ENCODE results near the gene FAF1.

The FAF1 gene

GRCh38 chr1:50986653-50987052 is 26.6 kb upstream of the FAF1 start:
- Mint-ChIP-seq H3K4me1 (no peaks in the 10 kb centered on the region), H3K36me3 (ENCODE audit: insufficient read depth) (no peaks in the 10 kb centered on the region), H3K9me3 (no peaks in the 10 kb centered on the region), H3K27ac (ENCODE audit: low read depth) (no peak overlapping the region), H3K27me3 (no peaks in the 10 kb centered on the region), H3K4me3 (no peak overlapping the region)
- ATAC-seq (replicated peaks; ENCODE audit: extremely low read depth, poor library complexity, severe bottlenecking) (no peak), DNase-seq (ENCODE audit: low spot score in 2 of 2) (no peak)

- H3K9me3 Mint-ChIP-seq, result no peaks in the 10 kb centered on the region
- no peaks in the 10 kb centered on the region for H3K4me1 Mint-ChIP-seq
- no peak for DNase-seq (ENCODE audit: low spot score in 2 of 2)
- H3K4me3 Mint-ChIP-seq, result no peak overlapping the region
- no peak for ATAC-seq (replicated peaks; ENCODE audit: extremely low read depth, poor library complexity, severe bottlenecking)
- H3K36me3 Mint-ChIP-seq (ENCODE audit: insufficient read depth), result no peaks in the 10 kb centered on the region
- no peaks in the 10 kb centered on the region for H3K27me3 Mint-ChIP-seq
- peak overlapping the region; percentile 29 for H3K27ac Mint-ChIP-seq (ENCODE audit: low read depth)
These were observed 25.0 kb upstream of the FAF1 start for GRCh38 chr1:50985094-50985493.

GRCh38 chr1:50983219-50983802 is 23.2 kb upstream of the FAF1 start:
- Mint-ChIP-seq H3K27me3 (peaks cover 11% of the 10 kb centered on the region), H3K36me3 (ENCODE audit: insufficient read depth) (no peaks in the 10 kb centered on the region), H3K4me3 (no peak overlapping the region), H3K9me3 (no peaks in the 10 kb centered on the region), H3K4me1 (peaks cover 9% of the 10 kb centered on the region), H3K27ac (ENCODE audit: low read depth) (no peak overlapping the region)
- no peak for ATAC-seq (replicated peaks; ENCODE audit: extremely low read depth, poor library complexity, severe bottlenecking)
- DNase-seq (ENCODE audit: low spot score in 2 of 2), result no peak

- H3K4me3 Mint-ChIP-seq, result no peak overlapping the region
- ATAC-seq (replicated peaks; ENCODE audit: extremely low read depth, poor library complexity, severe bottlenecking) (no peak), DNase-seq (ENCODE audit: low spot score in 2 of 2) (no peak)
- H3K4me1 Mint-ChIP-seq, result peaks cover 9% of the 10 kb centered on the region
- no peaks in the 10 kb centered on the region for H3K9me3 Mint-ChIP-seq
- H3K27ac Mint-ChIP-seq (ENCODE audit: low read depth), result no peak overlapping the region
- no peaks in the 10 kb centered on the region for H3K36me3 Mint-ChIP-seq (ENCODE audit: insufficient read depth)
- peaks cover 11% of the 10 kb centered on the region for H3K27me3 Mint-ChIP-seq
These were observed 22.5 kb upstream of the FAF1 start for GRCh38 chr1:50982611-50983010.

- no peak overlapping the region for H3K4me3 Mint-ChIP-seq
- peaks cover 18% of the 10 kb centered on the region for H3K27me3 Mint-ChIP-seq
- no peaks in the 10 kb centered on the region for H3K9me3 Mint-ChIP-seq
- no peak for DNase-seq (ENCODE audit: low spot score in 2 of 2)
- no peak overlapping the region for H3K27ac Mint-ChIP-seq (ENCODE audit: low read depth)
- ATAC-seq (replicated peaks; ENCODE audit: extremely low read depth, poor library complexity, severe bottlenecking), result no peak
- peaks cover 12% of the 10 kb centered on the region for H3K4me1 Mint-ChIP-seq
- no peaks in the 10 kb centered on the region for H3K36me3 Mint-ChIP-seq (ENCODE audit: insufficient read depth)
These were observed 21.7 kb upstream of the FAF1 start for GRCh38 chr1:50981741-50982140.

GRCh38 chr1:50980505-50980904 is 20.4 kb upstream of the FAF1 start:
- no peak overlapping the region for H3K27ac Mint-ChIP-seq (ENCODE audit: low read depth)
- ATAC-seq (replicated peaks; ENCODE audit: extremely low read depth, poor library complexity, severe bottlenecking), result no peak
- peaks cover 20% of the 10 kb centered on the region for H3K4me1 Mint-ChIP-seq
- H3K27me3 Mint-ChIP-seq, result peaks cover 24% of the 10 kb centered on the region
- DNase-seq (ENCODE audit: low spot score in 2 of 2), result no peak
- no peaks in the 10 kb centered on the region for H3K36me3 Mint-ChIP-seq (ENCODE audit: insufficient read depth)
- H3K4me3 Mint-ChIP-seq, result no peak overlapping the region
- H3K9me3 Mint-ChIP-seq, result no peaks in the 10 kb centered on the region

- DNase-seq (ENCODE audit: low spot score in 2 of 2) (no peak), ATAC-seq (replicated peaks; ENCODE audit: extremely low read depth, poor library complexity, severe bottlenecking) (no peak)
- no peak overlapping the region for H3K4me3 Mint-ChIP-seq
- no peak overlapping the region for H3K27ac Mint-ChIP-seq (ENCODE audit: low read depth)
- H3K4me1 Mint-ChIP-seq, result peaks cover 20% of the 10 kb centered on the region
- no peaks in the 10 kb centered on the region for H3K36me3 Mint-ChIP-seq (ENCODE audit: insufficient read depth)
- H3K9me3 Mint-ChIP-seq, result no peaks in the 10 kb centered on the region
- H3K27me3 Mint-ChIP-seq, result peaks cover 24% of the 10 kb centered on the region
These were observed 19.9 kb upstream of the FAF1 start for GRCh38 chr1:50979937-50980336.

GRCh38 chr1:50978852-50979781 is 19.1 kb upstream of the FAF1 start:
- peaks cover 20% of the 10 kb centered on the region for H3K4me1 Mint-ChIP-seq

GRCh38 chr1:50978144-50978851 is 18.2 kb upstream of the FAF1 start:
- ATAC-seq (replicated peaks; ENCODE audit: extremely low read depth, poor library complexity, severe bottlenecking), result peak; percentile 21
- H3K36me3 Mint-ChIP-seq (ENCODE audit: insufficient read depth), result no peaks in the 10 kb centered on the region
- peaks cover 20% of the 10 kb centered on the region for H3K4me1 Mint-ChIP-seq
- H3K9me3 Mint-ChIP-seq, result no peaks in the 10 kb centered on the region
- peak overlapping the region; percentile 84 for H3K4me3 Mint-ChIP-seq
- H3K27ac Mint-ChIP-seq (ENCODE audit: low read depth), result peak overlapping the region; percentile 61
- no peak for DNase-seq (ENCODE audit: low spot score in 2 of 2)
- peaks cover 24% of the 10 kb centered on the region for H3K27me3 Mint-ChIP-seq

More at GRCh38 chr1:50978852-50979781, 19.1 kb upstream of the FAF1 start:
- peak overlapping the region; percentile 61 for H3K27ac Mint-ChIP-seq (ENCODE audit: low read depth)
- no peaks in the 10 kb centered on the region for H3K36me3 Mint-ChIP-seq (ENCODE audit: insufficient read depth)
- ATAC-seq (replicated peaks; ENCODE audit: extremely low read depth, poor library complexity, severe bottlenecking), result no peak
- peak overlapping the region; percentile 84 for H3K4me3 Mint-ChIP-seq
- H3K27me3 Mint-ChIP-seq, result peaks cover 24% of the 10 kb centered on the region
- DNase-seq (ENCODE audit: low spot score in 2 of 2), result no peak
- H3K9me3 Mint-ChIP-seq, result no peaks in the 10 kb centered on the region

GRCh38 chr1:50977575-50978143 is 17.6 kb upstream of the FAF1 start:
- DNase-seq (ENCODE audit: low spot score in 2 of 2) (no peak), ATAC-seq (replicated peaks; ENCODE audit: extremely low read depth, poor library complexity, severe bottlenecking) (peak; percentile 45)
- H3K36me3 Mint-ChIP-seq (ENCODE audit: insufficient read depth), result no peaks in the 10 kb centered on the region
- H3K4me3 Mint-ChIP-seq, result peak overlapping the region; percentile 84
- H3K9me3 Mint-ChIP-seq, result no peaks in the 10 kb centered on the region
- peak overlapping the region; percentile 68 for H3K27ac Mint-ChIP-seq (ENCODE audit: low read depth)
- peaks cover 24% of the 10 kb centered on the region for H3K27me3 Mint-ChIP-seq
- H3K4me1 Mint-ChIP-seq, result peaks cover 20% of the 10 kb centered on the region

- ATAC-seq (replicated peaks; ENCODE audit: extremely low read depth, poor library complexity, severe bottlenecking) (peak; percentile 54), DNase-seq (ENCODE audit: low spot score in 2 of 2) (no peak)
- peaks cover 20% of the 10 kb centered on the region for H3K4me1 Mint-ChIP-seq
- H3K9me3 Mint-ChIP-seq, result no peaks in the 10 kb centered on the region
- H3K36me3 Mint-ChIP-seq (ENCODE audit: insufficient read depth), result no peaks in the 10 kb centered on the region
- H3K27ac Mint-ChIP-seq (ENCODE audit: low read depth), result peak overlapping the region; percentile 68
- H3K4me3 Mint-ChIP-seq, result peak overlapping the region; percentile 84
- peaks cover 24% of the 10 kb centered on the region for H3K27me3 Mint-ChIP-seq
These were observed 17.0 kb upstream of the FAF1 start for GRCh38 chr1:50976890-50977574.
